Loucy (cell line): ENCODE data around the gene POU2F3.

Source experiments
- H2AFZ ChIP-seq: fragments of 200-600 bp; sonication (generic); 2 replicates; pipeline ENCODE4 v1.6.0; 2016; ENCODE audit warnings: antibody characterized with exemption, mild to moderate bottlenecking, low read length, moderate library complexity
- H3F3A ChIP-seq: fragments of 200-600 bp; 2 replicates; pipeline ENCODE4 v1.6.0; 2016; ENCODE audit warnings: antibody characterized with exemption, low read depth, mild to moderate bottlenecking
- H3K27me3 ChIP-seq: fragments of 200-600 bp; sonication (generic); 2 replicates; pipeline ENCODE4 v1.6.1; 2014; ENCODE audit warnings: low read length, mild to moderate bottlenecking; ENCODE audit not compliant: insufficient read depth, poor library complexity, severe bottlenecking
- H3K36me3 ChIP-seq: fragments of 200-600 bp; sonication (generic); 2 replicates; pipeline ENCODE4 v1.6.1; 2016; ENCODE audit warnings: low read length; ENCODE audit not compliant: insufficient read depth
- H3K4me1 ChIP-seq: fragments of 200-600 bp; sonication (generic); 2 replicates; pipeline ENCODE4 v1.5.1; 2014; ENCODE audit warnings: low read length, mild to moderate bottlenecking; ENCODE audit not compliant: insufficient read depth, poor library complexity, severe bottlenecking
- H3K4me2 ChIP-seq: fragments of 200-600 bp; sonication (generic); 2 replicates; pipeline ENCODE4 v1.6.0; 2014; ENCODE audit warnings: antibody characterized with exemption, low read length, low read depth, mild to moderate bottlenecking; ENCODE audit not compliant: poor library complexity, severe bottlenecking
- H3K4me3 ChIP-seq: fragments of 200-600 bp; sonication (generic); 2 replicates; pipeline ENCODE4 v1.5.1; 2014; ENCODE audit warnings: low read length, mild to moderate bottlenecking, mixed read lengths; ENCODE audit not compliant: poor library complexity, severe bottlenecking
- H3K79me2 ChIP-seq: fragments of 200-600 bp; sonication (generic); 2 replicates; pipeline ENCODE4 v1.6.1; 2014; ENCODE audit warnings: low read length; ENCODE audit not compliant: insufficient read depth
- H3K9ac ChIP-seq: fragments of 200-600 bp; sonication (generic); 2 replicates; pipeline ENCODE4 v1.6.0; 2014; ENCODE audit warnings: mild to moderate bottlenecking, low read depth, low read length, moderate library complexity; ENCODE audit not compliant: poor library complexity, severe bottlenecking
- H3K9me2 ChIP-seq: fragments of 200-600 bp; sonication (generic); replicated peaks from 2 replicates; pipeline ENCODE4 v1.6.1; 2016; ENCODE audit warnings: low read depth, low read length, mixed read lengths
- H3K9me3 ChIP-seq: fragments of 200-600 bp; sonication (generic); 2 replicates; pipeline ENCODE4 v1.6.1; 2014; ENCODE audit warnings: mild to moderate bottlenecking, antibody characterized with exemption, low read length, low read depth; ENCODE audit not compliant: insufficient read depth
- H4K20me1 ChIP-seq: fragments of 200-600 bp; sonication (generic); 2 replicates; pipeline ENCODE4 v1.6.0; 2014; ENCODE audit warnings: antibody characterized with exemption, low read length, mild to moderate bottlenecking; ENCODE audit not compliant: insufficient read depth, poor library complexity, severe bottlenecking
- CTCF ChIP-seq: fragments of 200-600 bp; sonication (generic); conservative IDR thresholded peaks from 2 replicates; pipeline ENCODE4 v1.5.1; 2014; ENCODE audit warnings: mild to moderate bottlenecking, antibody characterized with exemption, low read length
- EZH2phosphoT487 ChIP-seq: fragments of 200-600 bp; IDR thresholded peaks from 2 replicates; pipeline ENCODE4 v1.6.1; 2018; ENCODE audit warnings: antibody characterized with exemption, mild to moderate bottlenecking, moderate library complexity, borderline replicate concordance

The POU2F3 gene

GRCh38 chr11:120337355-120338106, 97.6 kb downstream of the POU2F3 start:
- Histone ChIP-seq H3K27me3 (peaks cover 59% of the 10 kb centered on the region), H3K36me3 (no peaks in the 10 kb centered on the region), H2AFZ (no peak overlapping the region), H3K9me3 (no peaks in the 10 kb centered on the region), H3K9ac (no peak overlapping the region), H3F3A (no peaks in the 10 kb centered on the region), H3K4me2 (no peak overlapping the region), H3K4me1 (no peaks in the 10 kb centered on the region), H3K79me2 (no peaks in the 10 kb centered on the region), H3K4me3 (no peak overlapping the region), H4K20me1 (no peaks in the 10 kb centered on the region), H3K9me2 (no peaks in the 10 kb centered on the region)
- no peak for TF ChIP-seq CTCF
- TF ChIP-seq EZH2phosphoT487 = no peak

GRCh38 chr11:120338107-120338933, 98.4 kb downstream of the POU2F3 start:
- Histone ChIP-seq H3K9ac (no peak overlapping the region), H3K79me2 (no peaks in the 10 kb centered on the region), H3K4me2 (no peak overlapping the region), H2AFZ (no peak overlapping the region), H3F3A (no peaks in the 10 kb centered on the region), H3K9me3 (no peaks in the 10 kb centered on the region), H4K20me1 (no peaks in the 10 kb centered on the region), H3K27me3 (peaks cover 67% of the 10 kb centered on the region), H3K4me1 (no peaks in the 10 kb centered on the region), H3K36me3 (no peaks in the 10 kb centered on the region), H3K9me2 (no peaks in the 10 kb centered on the region), H3K4me3 (no peak overlapping the region)
- TF ChIP-seq CTCF = no peak
- no peak for TF ChIP-seq EZH2phosphoT487

GRCh38 chr11:120339394-120339890, 99.5 kb downstream of the POU2F3 start:
- no peaks in the 10 kb centered on the region for H3F3A ChIP-seq
- H3K9ac ChIP-seq = no peak overlapping the region
- no peaks in the 10 kb centered on the region for H3K79me2 ChIP-seq
- peaks cover 4% of the 10 kb centered on the region for H3K4me1 ChIP-seq
- no peak overlapping the region for H2AFZ ChIP-seq
- H3K36me3 ChIP-seq = no peaks in the 10 kb centered on the region
- no peaks in the 10 kb centered on the region for H4K20me1 ChIP-seq
- no peak overlapping the region for H3K4me2 ChIP-seq
- no peaks in the 10 kb centered on the region for H3K9me3 ChIP-seq
- TF ChIP-seq EZH2phosphoT487 (no peak), CTCF (no peak)
- H3K9me2 ChIP-seq = no peaks in the 10 kb centered on the region
- no peak overlapping the region for H3K4me3 ChIP-seq
- peaks cover 72% of the 10 kb centered on the region for H3K27me3 ChIP-seq
